HG03196 (cell line): Measurements from ENCODE around the gene PRIMA1.

Experiments
- ATAC-seq: cut with Tn5 transposase; IDR thresholded peaks from one replicate; pipeline ENCODE4 v1.9.1; 2021; ENCODE audit not compliant: unreplicated experiment

PRIMA1 gene

DNA sequence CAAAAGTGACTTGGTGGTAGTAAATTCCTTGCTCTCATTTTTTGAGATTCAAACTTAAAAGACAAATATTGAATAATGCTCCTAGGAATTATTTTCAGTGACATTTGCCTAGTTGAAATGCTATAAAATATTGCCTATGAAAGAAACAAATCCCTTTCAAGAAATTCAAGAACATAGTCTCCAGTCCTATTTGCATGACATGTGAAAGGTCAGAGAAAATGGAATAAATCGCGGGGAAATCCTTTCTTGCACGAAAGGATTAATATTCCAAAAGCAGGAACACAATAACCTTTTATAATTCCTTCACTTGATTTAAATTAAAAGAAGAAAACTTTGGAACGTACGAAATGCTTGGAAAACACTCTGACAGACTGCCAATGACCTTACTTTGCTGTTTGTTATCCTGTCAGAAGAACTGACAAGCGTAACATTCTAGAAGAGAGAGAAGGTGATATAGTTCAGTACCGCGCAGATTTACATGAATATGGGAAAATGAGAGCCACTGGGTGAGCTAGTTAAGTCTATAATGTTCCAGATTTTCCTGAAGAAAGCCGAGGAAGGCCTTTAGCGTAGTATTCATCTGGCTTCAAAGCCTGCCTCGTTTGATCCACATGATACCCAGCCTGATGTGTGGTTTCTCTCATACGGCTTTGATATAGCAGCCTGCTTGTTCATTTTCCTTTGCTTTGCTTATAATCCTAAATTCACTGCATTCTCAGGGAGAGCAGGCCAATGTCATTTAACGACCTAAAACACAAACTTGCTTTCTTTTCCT, 103.0 kb downstream of the PRIMA1 start:
- no peak for ATAC-seq

DNA sequence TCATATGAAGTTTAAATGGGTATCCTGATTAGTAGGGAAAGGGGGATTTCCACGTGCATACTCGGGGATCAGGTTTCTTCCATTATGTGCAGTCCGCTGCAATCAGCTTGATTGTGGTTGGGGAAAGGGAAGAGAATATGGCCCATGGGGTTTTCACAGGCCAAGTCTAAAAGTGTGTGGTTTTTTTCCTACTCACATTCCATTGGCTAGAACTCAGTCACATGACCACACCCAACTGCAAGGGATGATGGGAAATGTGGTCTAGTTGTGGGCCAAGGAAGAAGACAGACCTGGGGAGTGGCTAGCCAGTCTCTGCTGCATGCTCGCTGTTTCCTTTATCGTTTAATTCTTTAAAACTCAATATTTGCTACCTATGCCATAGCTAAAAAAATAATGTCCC, 105.1 kb downstream of the PRIMA1 start:
- no peak for ATAC-seq

DNA sequence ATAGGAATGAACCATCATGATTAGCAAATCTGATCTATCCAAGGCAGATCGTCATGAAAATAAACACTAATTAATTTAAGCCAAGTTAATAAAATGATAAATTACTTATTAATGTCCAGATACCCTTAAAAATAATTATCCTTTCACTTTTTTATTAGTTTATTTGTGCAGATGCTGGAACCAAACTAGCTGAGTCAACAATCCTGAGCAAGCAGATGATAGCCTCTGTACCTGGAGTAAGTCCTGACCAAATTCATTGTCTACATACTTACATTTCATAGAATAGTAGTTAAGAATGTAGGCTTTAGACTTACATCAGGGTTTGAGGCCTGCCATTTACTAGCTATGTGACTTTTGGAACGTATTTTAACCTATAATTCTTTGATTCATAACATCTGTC, 105.8 kb downstream of the PRIMA1 start:
- no peak for ATAC-seq

DNA sequence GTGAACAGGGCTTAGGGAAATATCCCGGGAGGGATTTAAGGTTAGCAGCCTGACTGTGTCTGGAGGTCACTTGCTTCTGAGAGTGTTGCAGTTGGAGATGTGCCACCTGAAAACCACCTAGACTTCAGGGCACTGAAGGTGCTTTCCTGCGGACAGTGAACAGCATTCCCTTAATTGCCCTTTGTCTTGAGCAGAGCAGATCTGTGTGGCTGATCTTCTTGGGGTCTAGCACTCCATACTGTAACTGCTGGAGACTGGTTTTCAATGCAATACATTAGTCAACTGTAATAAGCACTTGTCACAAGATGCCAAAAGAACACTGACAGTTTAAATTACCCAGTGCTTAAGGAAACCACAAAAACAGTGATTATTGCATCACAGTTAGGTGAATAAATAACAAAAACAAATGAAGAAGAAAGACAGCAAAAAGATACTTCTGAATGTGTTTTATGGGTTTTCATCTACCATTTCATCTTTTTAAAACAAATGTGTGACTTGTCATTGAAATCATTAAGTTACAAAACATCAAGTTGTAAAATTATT, 111.8 kb downstream of the PRIMA1 start:
- no peak for ATAC-seq

DNA sequence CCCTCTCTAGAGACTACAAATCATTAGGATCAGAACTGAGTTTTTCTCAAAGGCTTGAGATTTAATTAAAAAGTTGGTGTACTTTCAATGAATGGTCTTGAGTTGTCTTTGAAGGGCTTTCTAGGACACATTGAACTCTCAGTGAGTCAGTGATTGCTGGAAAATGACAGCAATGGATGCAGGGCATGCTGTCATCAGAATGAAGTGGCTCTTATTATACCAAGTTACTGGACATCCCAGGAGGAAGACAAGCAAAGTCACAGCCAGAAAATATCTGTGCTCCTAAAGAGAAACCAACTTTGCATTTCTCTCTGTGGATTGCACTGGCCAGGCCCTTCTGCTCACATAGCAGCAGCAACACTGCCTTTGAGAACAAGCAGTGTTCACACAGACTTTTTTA, 112.6 kb downstream of the PRIMA1 start:
- ATAC-seq = no peak

DNA sequence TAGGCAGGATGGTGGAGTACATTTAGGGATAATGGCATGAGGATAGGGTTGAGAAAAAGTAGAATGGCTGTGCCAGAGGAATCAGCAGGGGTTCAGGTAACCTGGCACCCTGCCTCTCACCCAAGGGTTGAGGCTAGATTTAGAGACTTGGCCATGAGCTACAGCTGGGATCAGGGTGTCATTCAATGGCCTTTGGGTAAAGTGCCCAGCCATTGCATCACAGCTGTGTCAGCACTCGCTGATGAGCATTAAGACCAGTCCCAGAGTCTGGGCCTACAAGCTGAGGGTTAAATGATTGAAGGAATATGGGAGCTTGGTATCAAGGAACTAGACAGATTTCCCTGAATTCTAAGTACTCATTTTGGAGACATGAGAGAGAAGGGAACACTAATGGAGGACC, 113.9 kb downstream of the PRIMA1 start:
- no peak for ATAC-seq

DNA sequence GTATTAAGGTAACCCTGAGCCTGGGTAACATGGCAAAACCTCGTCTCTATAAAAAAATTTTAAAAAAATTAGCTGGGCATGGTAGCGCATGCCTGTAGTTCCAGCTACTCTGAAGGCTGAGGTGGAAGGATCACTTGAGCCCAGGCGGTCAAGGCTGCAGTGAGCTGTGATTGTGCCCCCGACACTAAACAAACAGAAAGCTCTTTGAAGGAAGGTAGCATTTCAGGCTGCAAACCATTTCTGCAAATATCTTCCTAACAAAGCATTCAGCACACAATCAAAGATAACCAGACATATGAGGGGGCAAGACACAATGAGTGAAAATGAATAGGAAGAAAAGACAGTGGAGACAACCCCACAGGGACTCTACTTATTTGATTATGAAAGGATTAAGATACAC, 118.7 kb downstream of the PRIMA1 start:
- no peak for ATAC-seq
